PC-9 (cell line): ENCODE data around the gene ADORA3. TPM values are rescaled to one million over a fixed set of nuclear protein-coding genes. Genes with fewer than 3 reads are reported as not detected.

Experiments used
- BruUV-seq: library from RNA; stranded (reverse); fragments of 400-500 nt; replicated peaks from 2 replicates; lab custom pipeline; 2021; lab: Mats Ljungman, UMichigan
- CTCF ChIA-PET: fragments of 300-600 bp; sonication (Branson Sonifier 250); formaldehyde crosslinking; loops from one replicate; lab custom pipeline; 2022; ENCODE audit warnings: antibody characterized with exemption; lab: Charles Lee
- POLR2A ChIA-PET: fragments of 300-600 bp; sonication (Branson Sonifier 250); formaldehyde crosslinking; loops from one replicate; lab custom pipeline; 2022; ENCODE audit warnings: antibody characterized with exemption; ENCODE audit not compliant: unreplicated experiment; lab: Charles Lee
- DNase-seq, 2 experiments: peaks; one replicate each; pipeline versions ENCODE4 v3.0.0 to v3.0.0-alpha.2; 2015 to 2022; ENCODE audit warnings: mixed read lengths in 1 of 2
- H2AFZ ChIP-seq: fragments of 200-600 bp; sonication (generic); 2 replicates; pipeline ENCODE4 v1.8.1; 2017; ENCODE audit warnings: antibody characterized with exemption
- H3F3A ChIP-seq: fragments of 200-600 bp; sonication (generic); 2 replicates; pipeline ENCODE4 v1.8.1; 2017; ENCODE audit warnings: antibody characterized with exemption, mild to moderate bottlenecking, low read depth; ENCODE audit not compliant: insufficient read depth
- H3K27ac ChIP-seq: fragments of 200-600 bp; sonication (generic); 2 replicates; pipeline ENCODE4 v1.6.1; 2016; ENCODE audit warnings: mixed run types
- H3K27me3 ChIP-seq: fragments of 200-600 bp; sonication (generic); 2 replicates; pipeline ENCODE4 v1.6.1; 2016; ENCODE audit warnings: low read depth, mixed run types; ENCODE audit not compliant: insufficient read depth
- H3K36me3 ChIP-seq: fragments of 200-600 bp; sonication (generic); 2 replicates; pipeline ENCODE4 v1.6.1; 2016; ENCODE audit warnings: low read depth, mixed run types
- H3K4me1 ChIP-seq: fragments of 200-600 bp; sonication (generic); replicated peaks from 2 replicates; pipeline ENCODE4 v1.6.1; 2016; ENCODE audit warnings: mixed run types; ENCODE audit not compliant: insufficient read depth
- H3K4me2 ChIP-seq: fragments of 200-600 bp; sonication (generic); 2 replicates; pipeline ENCODE4 v1.6.1; 2017; ENCODE audit warnings: mixed run types
- H3K4me3 ChIP-seq: fragments of 200-600 bp; sonication (generic); 2 replicates; pipeline ENCODE4 v1.6.1; 2016; ENCODE audit warnings: mixed run types
- H3K79me2 ChIP-seq: fragments of 200-600 bp; sonication (generic); 2 replicates; pipeline ENCODE4 v1.6.1; 2017; ENCODE audit warnings: low read depth, mixed run types
- H3K9me2 ChIP-seq: fragments of 200-600 bp; sonication (generic); 2 replicates; pipeline ENCODE4 v1.8.1; 2017; ENCODE audit warnings: mild to moderate bottlenecking; ENCODE audit not compliant: insufficient read depth
- H3K9me3 ChIP-seq: fragments of 200-600 bp; sonication (generic); 2 replicates; pipeline ENCODE4 v1.8.1; 2016; ENCODE audit warnings: low read depth; ENCODE audit not compliant: insufficient read depth
- H4K20me1 ChIP-seq: fragments of 200-600 bp; sonication (generic); 2 replicates; pipeline ENCODE4 v1.8.1; 2017; ENCODE audit not compliant: insufficient read depth
- CTCF ChIP-seq: fragments of 200-600 bp; sonication (generic); conservative IDR thresholded peaks from 2 replicates; pipeline ENCODE4 v1.6.1; 2017; ENCODE audit warnings: mixed run types, antibody characterized with exemption, mild to moderate bottlenecking, moderate library complexity
- EZH2 ChIP-seq: fragments of 200-600 bp; sonication (generic); IDR thresholded peaks from 2 replicates; pipeline ENCODE4 v1.8.0; 2017; ENCODE audit warnings: antibody characterized with exemption, low read depth
- intact Hi-C: fragments of 100-400 bp; cut with micrococcal nuclease; formaldehyde crosslinking; loops from one replicate; pipeline ENCODE4 v1.10.0; 2022; ENCODE audit not compliant: unreplicated experiment
- total RNA-seq: library from RNA; stranded (reverse); gene quantifications from 2 replicates; pipeline ENCODE4 v1.2.3, GENCODE V29; 2021

The ADORA3 gene
- total RNA-seq, 1 experiment from 2014 or later: not detected

GRCh38 chr1:111516005-111516535 is 12.6 kb upstream of the ADORA3 start:
- Histone ChIP-seq H3K9me2 (no peaks in the 10 kb centered on the region), H3F3A (no peaks in the 10 kb centered on the region), H3K27me3 (no peaks in the 10 kb centered on the region), H3K4me2 (no peak overlapping the region), H3K79me2 (no peaks in the 10 kb centered on the region), H3K36me3 (no peaks in the 10 kb centered on the region), H4K20me1 (no peaks in the 10 kb centered on the region), H3K27ac (no peak overlapping the region), H3K4me3 (no peak overlapping the region), H2AFZ (no peak overlapping the region), H3K9me3 (no peaks in the 10 kb centered on the region), H3K4me1 (no peaks in the 10 kb centered on the region)
- CTCF ChIA-PET: no interaction called here
- TF ChIP-seq CTCF (no peak), EZH2 (no peak)
- intact Hi-C loops: no loop called here
- BruUV-seq: no TSS peak
- DNase-seq: no peak
- POLR2A ChIA-PET: interaction anchor here (0.6 kb wide), 1 partner anchor 1132 kb away, joined by 16 read pairs; no protein-coding TSS in a partner anchor

- Histone ChIP-seq H3K9me2 (no peaks in the 10 kb centered on the region), H3K4me1 (no peaks in the 10 kb centered on the region), H3K27ac (no peak overlapping the region), H3F3A (no peaks in the 10 kb centered on the region), H3K79me2 (no peaks in the 10 kb centered on the region), H3K27me3 (no peaks in the 10 kb centered on the region), H3K4me2 (no peak overlapping the region), H4K20me1 (no peaks in the 10 kb centered on the region), H2AFZ (no peak overlapping the region), H3K9me3 (no peaks in the 10 kb centered on the region), H3K36me3 (no peaks in the 10 kb centered on the region), H3K4me3 (no peak overlapping the region)
- DNase-seq: peak in 1 of 2 experiments; percentile 8
- ChIA-PET POLR2A (no interaction called here), CTCF (no interaction called here)
- BruUV-seq: no TSS peak
- intact Hi-C loops: no loop called here
- TF ChIP-seq CTCF (no peak), EZH2 (no peak)
Measured at GRCh38 chr1:111515291-111516004, 12.0 kb upstream of the ADORA3 start.

- DNase-seq: no peak
- Histone ChIP-seq H3F3A (no peaks in the 10 kb centered on the region), H3K27me3 (no peaks in the 10 kb centered on the region), H3K9me2 (no peaks in the 10 kb centered on the region), H3K79me2 (no peaks in the 10 kb centered on the region), H4K20me1 (no peaks in the 10 kb centered on the region), H2AFZ (no peak overlapping the region), H3K4me2 (no peak overlapping the region), H3K27ac (no peak overlapping the region), H3K9me3 (no peaks in the 10 kb centered on the region), H3K36me3 (no peaks in the 10 kb centered on the region), H3K4me1 (peaks cover 5% of the 10 kb centered on the region), H3K4me3 (no peak overlapping the region)
- intact Hi-C loops: no loop called here
- POLR2A ChIA-PET: no interaction called here
- CTCF ChIA-PET: interaction anchor here (0.6 kb wide), 1 partner anchor 32 kb away, joined by 5 read pairs; no protein-coding TSS in a partner anchor
- no TSS peak for BruUV-seq
- no peak for TF ChIP-seq CTCF
- TF ChIP-seq EZH2: no peak
Measured at GRCh38 chr1:111513410-111514020, 10.1 kb upstream of the ADORA3 start.
